HepG2 (cell line): ENCODE results near the gene UPF3B. TPM values are rescaled to one million over a fixed set of nuclear protein-coding genes. Genes with fewer than 3 reads are reported as not detected.

Experiments
- ATAC-seq: fragments of 200-7000 bp; cut with Tn5 transposase; 3 replicates; pipeline ENCODE4 v1.9.1; 2020; ENCODE audit warnings: mild to moderate bottlenecking, moderate library complexity
- BruUV-seq: library from RNA; stranded (reverse); fragments of 400-500 nt; replicated peaks from 2 replicates; lab custom pipeline; 2021; lab: Mats Ljungman, UMichigan
- CTCF ChIA-PET: fragments of 300-600 bp; formaldehyde crosslinking; extraction: SDS; loops from one replicate; lab custom pipeline; 2021; ENCODE audit warnings: low total read pairs, inconsistent platforms, low intra/inter-chr PET ratio; lab: Yijun Ruan, JAX
- POLR2A ChIA-PET: fragments of 350-600 bp; sonication (Branson Sonifier 250); formaldehyde crosslinking; loops from one replicate; lab custom pipeline; 2020; ENCODE audit warnings: antibody characterized with exemption, inconsistent platforms; lab: Yijun Ruan, JAX
- DNase-seq: peaks from one replicate; pipeline ENCODE4 v3.0.0-alpha.2; 2015; ENCODE audit warnings: low spot score
- FAIRE-seq: peaks from 3 replicates; lab custom pipeline; 2011; peaks lifted over from hg19 to GRCh38; lab: Jason Lieb, UNC
- H2AFZ ChIP-seq: one replicate; pipeline ENCODE4 v1.6.1; 2011; ENCODE audit warnings: low read length, inconsistent platforms
- H3K27ac ChIP-seq: fragments of 300-600 bp; 3 replicates; pipeline ENCODE4 v1.8.0; 2011; ENCODE audit warnings: mixed run types, mild to moderate bottlenecking, mixed read lengths, low read length, inconsistent platforms; ENCODE audit not compliant: insufficient read depth; ENCODE audit errors: extremely low read length
- H3K27me3 ChIP-seq, 2 experiments: fragments of 200-600 bp in 1 of 2; 2 replicates in 1 of 2; 3 replicates in 1 of 2; pipeline versions ENCODE4 v1.6.0 to v1.8.0; 2011; ENCODE audit warnings: low read length in 2 of 2, mild to moderate bottlenecking in 2 of 2, moderate library complexity in 2 of 2, inconsistent platforms in 1 of 2; ENCODE audit not compliant: insufficient read depth in 2 of 2, control insufficient read depth in 1 of 2
- H3K36me3 ChIP-seq, 2 experiments: fragments of 200-600 bp in 1 of 2; replicated peaks in 1 of 2; 2 replicates in 1 of 2; 3 replicates in 1 of 2; pipeline versions ENCODE4 v1.5.1 to v1.8.0; 2011; ENCODE audit warnings: low read length in 2 of 2, inconsistent platforms in 1 of 2; ENCODE audit not compliant: insufficient read depth in 2 of 2, control insufficient read depth in 1 of 2
- H3K4me1 ChIP-seq: 2 replicates; pipeline ENCODE4 v1.5.1; 2012; ENCODE audit warnings: low read length, inconsistent platforms; ENCODE audit not compliant: insufficient read depth
- H3K4me2 ChIP-seq: 2 replicates; pipeline ENCODE4 v1.6.0; 2011; ENCODE audit warnings: low read depth, low read length, inconsistent platforms
- H3K4me3 ChIP-seq, 3 experiments: fragments of 200-600 bp in 1 of 3; sonication (generic), shearing (Covaris generic) in 1 of 3; replicated peaks in 1 of 3; 2 replicates each; pipeline ENCODE4 v1.5.1; 2011 to 2016; ENCODE audit warnings: low read length in 3 of 3, inconsistent platforms in 2 of 3, low read depth in 2 of 3, mild to moderate bottlenecking in 2 of 3, control low read depth in 1 of 3, mixed read lengths in 1 of 3; ENCODE audit not compliant: insufficient read depth in 1 of 3
- H3K79me2 ChIP-seq: one replicate; pipeline ENCODE4 v1.6.1; 2011; ENCODE audit warnings: low read length, inconsistent platforms; ENCODE audit not compliant: insufficient read depth
- H3K9ac ChIP-seq: 2 replicates; pipeline ENCODE4 v1.6.0; 2011; ENCODE audit warnings: mild to moderate bottlenecking, low read depth, low read length, inconsistent platforms; ENCODE audit not compliant: insufficient read depth
- H3K9me3 ChIP-seq: 2 replicates; pipeline ENCODE4 v1.5.1; 2012; ENCODE audit warnings: mild to moderate bottlenecking, low read length
- H4K20me1 ChIP-seq: 2 replicates; pipeline ENCODE4 v1.6.0; 2011; ENCODE audit warnings: inconsistent platforms, mild to moderate bottlenecking, low read length, moderate library complexity; ENCODE audit not compliant: insufficient read depth
- CREB1 ChIP-seq, 2 experiments: fragments of 450-650 bp in 1 of 2; IDR thresholded peaks; 2 replicates each; pipeline ENCODE4 v1.6.1; 2016 to 2017; ENCODE audit warnings: control low read depth in 1 of 2, mild to moderate bottlenecking in 1 of 2, missing compliant biosample characterization in 1 of 2, missing genetic modification characterization in 1 of 2
- ETV6 ChIP-seq: sonication (generic); formaldehyde crosslinking; conservative IDR thresholded peaks from 2 replicates; pipeline ENCODE4 v1.4.0; 2020; ENCODE audit warnings: missing genetic modification reagents
- FOXA1 ChIP-seq, 2 experiments: fragments of 450-650 bp in 1 of 2; sonication (generic) in 1 of 2; formaldehyde crosslinking in 1 of 2; IDR thresholded peaks; 2 replicates each; pipeline versions ENCODE4 v1.4.0 to v1.6.1; 2016 to 2020; ENCODE audit warnings: missing genetic modification reagents in 1 of 2
- FOXC1 ChIP-seq: sonication (generic); formaldehyde crosslinking; IDR thresholded peaks from 2 replicates; pipeline ENCODE4 v1.8.0; 2022; ENCODE audit warnings: mild to moderate bottlenecking, missing genetic modification reagents, borderline replicate concordance
- HNRNPL ChIP-seq: fragments of 200-400 bp; formaldehyde crosslinking; IDR thresholded peaks from 2 replicates; pipeline ENCODE4 v1.6.1; 2017; ENCODE audit warnings: mild to moderate bottlenecking, low read depth, low read length
- NFYC ChIP-seq: IDR thresholded peaks from 2 replicates; pipeline ENCODE4 v1.6.1; 2016; ENCODE audit warnings: missing genetic modification reagents, missing compliant biosample characterization
- POLR2G ChIP-seq: fragments of 200-400 bp; formaldehyde crosslinking; IDR thresholded peaks from 2 replicates; pipeline ENCODE4 v1.6.1; 2018; ENCODE audit warnings: mild to moderate bottlenecking, low read depth, low read length, moderate library complexity
- SALL2 ChIP-seq: sonication (generic); formaldehyde crosslinking; IDR thresholded peaks from 2 replicates; pipeline ENCODE4 v1.8.1; 2023; ENCODE audit warnings: mild to moderate bottlenecking, missing genetic modification reagents, inconsistent platforms
- ZNF430 ChIP-seq: sonication (generic); formaldehyde crosslinking; IDR thresholded peaks from 2 replicates; pipeline ENCODE4 v1.9.0; 2021; ENCODE audit warnings: mild to moderate bottlenecking, missing genetic modification reagents
- ZNF839 ChIP-seq: sonication (generic); formaldehyde crosslinking; IDR thresholded peaks from 2 replicates; pipeline ENCODE4 v1.4.0; 2020; ENCODE audit warnings: missing genetic modification reagents, mild to moderate bottlenecking, borderline replicate concordance
- WGBS: methylation state at CpG from one replicate; pipeline ENCODE4 v1.1.6; 2017; ENCODE audit warnings: low lambda C conversion rate; 5-methylcytosine and 5-hydroxymethylcytosine counted together
- in situ Hi-C: cut with HindIII; loops from 2 replicates; pipeline ENCODE4 v1.10.0; 2017; ENCODE audit warnings: low pct_unique_long_range_greater_than_20kb; ENCODE audit not compliant: extremely low pct_ligation_motif_present
- intact Hi-C: fragments of 100-400 bp; cut with micrococcal nuclease; formaldehyde crosslinking; loops from one replicate; pipeline ENCODE4 v1.10.0; 2022; ENCODE audit not compliant: unreplicated experiment
- polyA plus RNA-seq, 8 experiments: library from polyadenylated mRNA; depleted of rRNA in 3 of 8; stranded (reverse) in 7 of 8; unstranded in 1 of 8; fragments of >200 nt; fragmentation: Illumina TruSeq in 4 of 8; extraction: Trizol in 4 of 8; gene quantifications; 2 replicates each; pipeline versions ENCODE4 v1.2.1 to v1.2.3, GENCODE V29; 2011 to 2016; ENCODE audit warnings: low read depth in 4 of 8, missing spikeins in 1 of 8, mixed read lengths in 1 of 8; ENCODE audit not compliant: insufficient read depth in 1 of 8
- total RNA-seq, 5 experiments: library from RNA; depleted of rRNA; stranded (reverse); fragments of >200 nt; fragmentation: Illumina TruSeq; extraction: Trizol; gene quantifications; 2 replicates each; pipeline ENCODE4 v1.2.3, GENCODE V29; 2016; ENCODE audit warnings: low read depth in 1 of 5
- TF ChIP-seq, protein P1 (sequence below): IDR thresholded peaks from 2 replicates; pipeline ENCODE4 v1.6.1; 2016; ENCODE audit warnings: low read depth, missing genetic modification reagents, missing compliant biosample characterization
- TF ChIP-seq, protein P2 (sequence below): fragments of 450-650 bp; IDR thresholded peaks from 2 replicates; pipeline ENCODE4 v1.6.1; 2016
- TF ChIP-seq, protein P3 (sequence below): sonication (generic); formaldehyde crosslinking; IDR thresholded peaks from 2 replicates; pipeline ENCODE4; 2020; ENCODE audit warnings: missing genetic modification reagents, mild to moderate bottlenecking, borderline replicate concordance

UPF3B gene
- total and polyA plus RNA-seq, 2 of the 13 experiments (the other 11 are each of a cell fraction or from before 2014, with no cell fraction given): 5.2 to 7.2 TPM

DNA sequence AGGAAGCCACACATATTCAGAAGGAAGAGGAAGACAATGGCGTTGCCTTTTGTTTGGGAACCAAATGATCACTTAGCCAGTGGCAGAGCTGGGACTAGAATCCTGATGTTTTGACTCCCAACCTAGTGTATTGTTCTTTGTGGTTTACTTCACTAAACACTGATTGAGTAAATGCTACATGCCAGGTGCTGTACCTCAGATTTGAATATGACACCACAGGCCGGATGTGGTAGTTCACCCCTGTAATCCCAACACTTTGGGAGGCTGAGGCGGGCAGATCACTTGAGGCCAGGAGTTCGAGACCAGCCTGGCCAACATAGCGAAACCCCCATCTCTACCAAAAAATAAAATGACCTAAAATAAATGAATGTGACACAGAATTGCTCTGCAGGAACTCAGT is 27.3 kb upstream of the UPF3B start:
- CTCF ChIA-PET: interaction anchor here (1.2 kb wide), 1 partner anchor 152 kb away, joined by 3 read pairs; no protein-coding TSS in a partner anchor
- WGBS: 97% methylated on average over 5 of the region's 5 CpGs
- in situ Hi-C loops: no loop called here
- TF ChIP-seq, protein P1, sequence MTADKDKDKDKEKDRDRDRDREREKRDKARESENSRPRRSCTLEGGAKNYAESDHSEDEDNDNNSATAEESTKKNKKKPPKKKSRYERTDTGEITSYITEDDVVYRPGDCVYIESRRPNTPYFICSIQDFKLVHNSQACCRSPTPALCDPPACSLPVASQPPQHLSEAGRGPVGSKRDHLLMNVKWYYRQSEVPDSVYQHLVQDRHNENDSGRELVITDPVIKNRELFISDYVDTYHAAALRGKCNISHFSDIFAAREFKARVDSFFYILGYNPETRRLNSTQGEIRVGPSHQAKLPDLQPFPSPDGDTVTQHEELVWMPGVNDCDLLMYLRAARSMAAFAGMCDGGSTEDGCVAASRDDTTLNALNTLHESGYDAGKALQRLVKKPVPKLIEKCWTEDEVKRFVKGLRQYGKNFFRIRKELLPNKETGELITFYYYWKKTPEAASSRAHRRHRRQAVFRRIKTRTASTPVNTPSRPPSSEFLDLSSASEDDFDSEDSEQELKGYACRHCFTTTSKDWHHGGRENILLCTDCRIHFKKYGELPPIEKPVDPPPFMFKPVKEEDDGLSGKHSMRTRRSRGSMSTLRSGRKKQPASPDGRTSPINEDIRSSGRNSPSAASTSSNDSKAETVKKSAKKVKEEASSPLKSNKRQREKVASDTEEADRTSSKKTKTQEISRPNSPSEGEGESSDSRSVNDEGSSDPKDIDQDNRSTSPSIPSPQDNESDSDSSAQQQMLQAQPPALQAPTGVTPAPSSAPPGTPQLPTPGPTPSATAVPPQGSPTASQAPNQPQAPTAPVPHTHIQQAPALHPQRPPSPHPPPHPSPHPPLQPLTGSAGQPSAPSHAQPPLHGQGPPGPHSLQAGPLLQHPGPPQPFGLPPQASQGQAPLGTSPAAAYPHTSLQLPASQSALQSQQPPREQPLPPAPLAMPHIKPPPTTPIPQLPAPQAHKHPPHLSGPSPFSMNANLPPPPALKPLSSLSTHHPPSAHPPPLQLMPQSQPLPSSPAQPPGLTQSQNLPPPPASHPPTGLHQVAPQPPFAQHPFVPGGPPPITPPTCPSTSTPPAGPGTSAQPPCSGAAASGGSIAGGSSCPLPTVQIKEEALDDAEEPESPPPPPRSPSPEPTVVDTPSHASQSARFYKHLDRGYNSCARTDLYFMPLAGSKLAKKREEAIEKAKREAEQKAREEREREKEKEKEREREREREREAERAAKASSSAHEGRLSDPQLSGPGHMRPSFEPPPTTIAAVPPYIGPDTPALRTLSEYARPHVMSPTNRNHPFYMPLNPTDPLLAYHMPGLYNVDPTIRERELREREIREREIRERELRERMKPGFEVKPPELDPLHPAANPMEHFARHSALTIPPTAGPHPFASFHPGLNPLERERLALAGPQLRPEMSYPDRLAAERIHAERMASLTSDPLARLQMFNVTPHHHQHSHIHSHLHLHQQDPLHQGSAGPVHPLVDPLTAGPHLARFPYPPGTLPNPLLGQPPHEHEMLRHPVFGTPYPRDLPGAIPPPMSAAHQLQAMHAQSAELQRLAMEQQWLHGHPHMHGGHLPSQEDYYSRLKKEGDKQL: no peak
- TF ChIP-seq FOXC1: no peak
- no peak for TF ChIP-seq ETV6 (CRISPR knock-in tag)
- no peak for TF ChIP-seq ZNF430 (CRISPR knock-in tag)
- no peak for TF ChIP-seq SALL2 (CRISPR knock-in tag)
- no peak for TF ChIP-seq HNRNPL
- TF ChIP-seq CREB1 (IDR thresholded peaks at IDR 0.05): no peak
- TF ChIP-seq CREB1 (CRISPR knock-in tag; IDR thresholded peaks at IDR 0.05): no peak
- TF ChIP-seq, protein P2, sequence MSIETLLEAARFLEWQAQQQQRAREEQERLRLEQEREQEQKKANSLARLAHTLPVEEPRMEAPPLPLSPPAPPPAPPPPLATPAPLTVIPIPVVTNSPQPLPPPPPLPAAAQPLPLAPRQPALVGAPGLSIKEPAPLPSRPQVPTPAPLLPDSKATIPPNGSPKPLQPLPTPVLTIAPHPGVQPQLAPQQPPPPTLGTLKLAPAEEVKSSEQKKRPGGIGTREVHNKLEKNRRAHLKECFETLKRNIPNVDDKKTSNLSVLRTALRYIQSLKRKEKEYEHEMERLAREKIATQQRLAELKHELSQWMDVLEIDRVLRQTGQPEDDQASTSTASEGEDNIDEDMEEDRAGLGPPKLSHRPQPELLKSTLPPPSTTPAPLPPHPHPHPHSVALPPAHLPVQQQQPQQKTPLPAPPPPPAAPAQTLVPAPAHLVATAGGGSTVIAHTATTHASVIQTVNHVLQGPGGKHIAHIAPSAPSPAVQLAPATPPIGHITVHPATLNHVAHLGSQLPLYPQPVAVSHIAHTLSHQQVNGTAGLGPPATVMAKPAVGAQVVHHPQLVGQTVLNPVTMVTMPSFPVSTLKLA: no peak
- no peak for TF ChIP-seq NFYC (CRISPR knock-in tag)
- no peak for TF ChIP-seq FOXA1 (IDR thresholded peaks at IDR 0.05)
- no peak for TF ChIP-seq FOXA1 (CRISPR knock-in tag; IDR thresholded peaks at IDR 0.05)
- TF ChIP-seq POLR2G: no peak
- TF ChIP-seq, protein P3, sequence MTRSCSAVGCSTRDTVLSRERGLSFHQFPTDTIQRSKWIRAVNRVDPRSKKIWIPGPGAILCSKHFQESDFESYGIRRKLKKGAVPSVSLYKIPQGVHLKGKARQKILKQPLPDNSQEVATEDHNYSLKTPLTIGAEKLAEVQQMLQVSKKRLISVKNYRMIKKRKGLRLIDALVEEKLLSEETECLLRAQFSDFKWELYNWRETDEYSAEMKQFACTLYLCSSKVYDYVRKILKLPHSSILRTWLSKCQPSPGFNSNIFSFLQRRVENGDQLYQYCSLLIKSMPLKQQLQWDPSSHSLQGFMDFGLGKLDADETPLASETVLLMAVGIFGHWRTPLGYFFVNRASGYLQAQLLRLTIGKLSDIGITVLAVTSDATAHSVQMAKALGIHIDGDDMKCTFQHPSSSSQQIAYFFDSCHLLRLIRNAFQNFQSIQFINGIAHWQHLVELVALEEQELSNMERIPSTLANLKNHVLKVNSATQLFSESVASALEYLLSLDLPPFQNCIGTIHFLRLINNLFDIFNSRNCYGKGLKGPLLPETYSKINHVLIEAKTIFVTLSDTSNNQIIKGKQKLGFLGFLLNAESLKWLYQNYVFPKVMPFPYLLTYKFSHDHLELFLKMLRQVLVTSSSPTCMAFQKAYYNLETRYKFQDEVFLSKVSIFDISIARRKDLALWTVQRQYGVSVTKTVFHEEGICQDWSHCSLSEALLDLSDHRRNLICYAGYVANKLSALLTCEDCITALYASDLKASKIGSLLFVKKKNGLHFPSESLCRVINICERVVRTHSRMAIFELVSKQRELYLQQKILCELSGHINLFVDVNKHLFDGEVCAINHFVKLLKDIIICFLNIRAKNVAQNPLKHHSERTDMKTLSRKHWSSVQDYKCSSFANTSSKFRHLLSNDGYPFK (CRISPR knock-in tag): no peak
- no peak for TF ChIP-seq ZNF839 (CRISPR knock-in tag)
- TF ChIP-seq, all 625 proteins: peak for 0
- Histone ChIP-seq H3K79me2 (no peaks in the 10 kb centered on the region), H3K27ac (no peak overlapping the region), H3K36me3 (peaks cover 0 to under 1% of the 10 kb centered on the region in 2 experiments; a peak in 1 of 5 replicates), H3K27me3 (no peaks in the 10 kb centered on the region), H2AFZ (no peak overlapping the region), H3K9me3 (no peaks in the 10 kb centered on the region), H3K4me3 (no peak overlapping the region), H3K9ac (no peak overlapping the region), H3K4me2 (no peak overlapping the region), H4K20me1 (no peaks in the 10 kb centered on the region), H3K4me1 (no peaks in the 10 kb centered on the region)
- no TSS peak for BruUV-seq
- FAIRE-seq (no peak), DNase-seq (no peak), ATAC-seq (no peak; the same call in 2 of the 3 replicates)
- intact Hi-C loops: no loop called here
- POLR2A ChIA-PET: interaction anchor here (0.6 kb wide), 1 partner anchor 313 kb away, joined by 3 read pairs; no protein-coding TSS in a partner anchor
